ENCODE results near the gene BRD3.

BRD3 gene

DNA sequence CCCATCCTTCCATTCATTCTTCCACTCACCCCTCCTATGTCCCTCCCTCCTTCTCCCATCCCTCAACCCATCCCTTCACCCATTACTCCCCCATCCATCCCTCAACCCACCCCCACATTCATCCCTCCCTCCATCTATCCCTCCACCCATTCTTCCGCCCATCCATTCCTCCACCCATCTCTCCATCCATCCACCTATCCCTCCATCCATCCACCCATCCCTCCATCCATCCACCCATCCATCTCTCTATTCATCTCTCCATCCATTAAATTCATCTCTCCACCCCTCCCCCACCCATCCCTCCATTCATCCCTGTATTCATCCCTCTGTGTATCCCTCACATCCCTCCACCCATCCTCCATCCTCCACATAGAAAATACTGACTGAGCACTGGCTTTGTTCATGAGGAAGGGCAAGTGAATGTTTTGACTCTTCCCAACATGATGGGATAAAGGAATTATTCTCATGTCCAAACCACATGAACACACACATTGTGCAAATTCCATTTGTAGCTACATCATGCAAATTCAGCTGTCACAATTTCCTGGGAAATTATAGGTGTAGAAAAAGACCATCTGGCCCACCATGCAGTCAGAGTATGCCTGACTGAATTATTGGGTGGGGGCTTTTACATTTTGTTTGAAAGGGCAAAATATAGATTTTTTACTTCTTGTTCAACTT is 68.8 kb downstream of the BRD3 start:
- Histone ChIP-seq H3K4me3 (ENCODE audit: low read length) (no peak overlapping the region), H3K4me2 (ENCODE audit: low read length) (no peak overlapping the region), H3K79me2 (ENCODE audit: low read length) (no peaks in the 10 kb centered on the region), H3K9me3 (ENCODE audit: insufficient read depth, low read length) (no peaks in the 10 kb centered on the region), H2AFZ (ENCODE audit: low read depth, low read length) (no peak overlapping the region), H3K4me1 (ENCODE audit: low read length) (peaks cover 9% of the 10 kb centered on the region), H3K36me3 (replicated peaks; ENCODE audit: low read depth, low read length) (no peaks in the 10 kb centered on the region), H3K9ac (ENCODE audit: low read length) (no peak overlapping the region), H4K20me1 (ENCODE audit: insufficient read depth, low read length) (peaks cover 3% of the 10 kb centered on the region; the same call in 1 of the 2 replicates), H3K27ac (ENCODE audit: low read length) (no peak overlapping the region), H3K27me3 (ENCODE audit: low read depth, low read length) (no peaks in the 10 kb centered on the region)
- TF ChIP-seq CTCF (IDR thresholded peaks at IDR 0.05; ENCODE audit: low read depth, low read length), result no peak
- no peak for TF ChIP-seq EZH2phosphoT487 (IDR thresholded peaks at IDR 0.05; ENCODE audit: low read depth)

GRCh38 chr9:133997584-133997983 is 70.2 kb downstream of the BRD3 start:
- TF ChIP-seq EZH2phosphoT487 (IDR thresholded peaks at IDR 0.05; ENCODE audit: low read depth), result no peak
- TF ChIP-seq CTCF (IDR thresholded peaks at IDR 0.05; ENCODE audit: low read depth, low read length), result no peak
- peaks cover 17% of the 10 kb centered on the region for H3K4me1 ChIP-seq (ENCODE audit: low read length)
- H2AFZ ChIP-seq (ENCODE audit: low read depth, low read length), result no peak overlapping the region
- no peaks in the 10 kb centered on the region for H3K27me3 ChIP-seq (ENCODE audit: low read depth, low read length)
- no peak overlapping the region for H3K4me2 ChIP-seq (ENCODE audit: low read length)
- no peaks in the 10 kb centered on the region for H3K9me3 ChIP-seq (ENCODE audit: insufficient read depth, low read length)
- no peak overlapping the region for H3K9ac ChIP-seq (ENCODE audit: low read length)
- no peaks in the 10 kb centered on the region for H3K79me2 ChIP-seq (ENCODE audit: low read length)
- no peak overlapping the region for H3K27ac ChIP-seq (ENCODE audit: low read length)
- no peaks in the 10 kb centered on the region for H3K36me3 ChIP-seq (replicated peaks; ENCODE audit: low read depth, low read length)
- no peak overlapping the region for H3K4me3 ChIP-seq (ENCODE audit: low read length)
- H4K20me1 ChIP-seq (ENCODE audit: insufficient read depth, low read length), result peaks cover 3% of the 10 kb centered on the region; the same call in 1 of the 2 replicates

DNA sequence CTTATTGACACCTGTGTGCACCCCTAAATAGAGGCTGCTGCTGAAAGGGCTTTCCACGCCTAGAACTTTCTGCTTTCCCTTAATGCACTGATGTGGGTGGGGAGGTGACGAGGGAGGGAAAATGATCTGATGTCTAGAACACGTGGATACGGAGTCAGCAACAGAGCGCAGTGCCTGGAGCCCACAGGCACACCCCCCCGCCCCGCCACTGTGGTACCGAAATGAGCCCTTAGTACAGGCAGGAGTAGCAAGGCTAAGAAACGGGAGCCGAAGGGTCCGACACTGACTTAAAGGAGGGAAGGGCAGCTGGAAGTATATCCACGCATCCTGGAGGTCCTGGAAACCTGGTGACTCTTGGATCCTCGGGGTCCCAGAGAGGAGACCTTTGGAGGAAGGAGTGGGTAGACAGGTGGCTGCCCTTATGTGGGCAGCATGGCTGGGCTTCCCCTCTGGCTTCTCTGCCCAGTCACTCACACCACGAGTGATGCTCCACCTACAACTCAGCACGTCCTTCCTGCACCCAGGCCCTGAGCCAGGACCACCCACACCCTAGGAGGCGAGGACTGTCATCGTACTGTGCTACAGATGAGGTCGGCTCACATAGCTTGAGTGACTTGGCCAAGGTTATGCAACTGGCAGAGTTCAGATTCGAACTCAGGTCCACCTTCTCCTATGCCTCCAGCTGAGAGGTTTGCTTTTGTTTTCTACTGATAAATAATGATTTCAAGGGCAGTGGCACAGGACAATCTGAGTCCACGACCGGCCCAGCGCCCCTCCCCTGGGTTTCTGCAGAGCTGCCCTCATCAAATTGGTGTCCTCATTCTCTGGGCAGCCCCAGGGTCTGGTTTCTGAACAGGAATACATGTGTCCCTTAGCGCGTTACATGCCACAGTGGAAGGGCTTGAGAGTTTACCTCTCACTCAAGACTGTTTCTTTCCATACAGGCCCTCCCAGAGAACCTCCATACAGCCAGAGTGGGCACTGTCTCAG is 71.0 kb downstream of the BRD3 start:
- peaks cover 7% of the 10 kb centered on the region for H3K79me2 ChIP-seq (ENCODE audit: low read length)
- no peak overlapping the region for H3K9ac ChIP-seq (ENCODE audit: low read length)
- peaks cover 17% of the 10 kb centered on the region for H3K4me1 ChIP-seq (ENCODE audit: low read length)
- no peaks in the 10 kb centered on the region for H3K36me3 ChIP-seq (replicated peaks; ENCODE audit: low read depth, low read length)
- no peak overlapping the region for H3K4me3 ChIP-seq (ENCODE audit: low read length)
- no peak overlapping the region for H3K4me2 ChIP-seq (ENCODE audit: low read length)
- H3K27me3 ChIP-seq (ENCODE audit: low read depth, low read length), result no peaks in the 10 kb centered on the region
- no peak overlapping the region for H3K27ac ChIP-seq (ENCODE audit: low read length)
- TF ChIP-seq CTCF (IDR thresholded peaks at IDR 0.05; ENCODE audit: low read depth, low read length) (no peak), EZH2phosphoT487 (IDR thresholded peaks at IDR 0.05; ENCODE audit: low read depth) (no peak)
- H3K9me3 ChIP-seq (ENCODE audit: insufficient read depth, low read length), result no peaks in the 10 kb centered on the region
- H4K20me1 ChIP-seq (ENCODE audit: insufficient read depth, low read length), result peaks cover 3% of the 10 kb centered on the region; the same call in 1 of the 2 replicates
- no peak overlapping the region for H2AFZ ChIP-seq (ENCODE audit: low read depth, low read length)
